Mammary epithelial cell (primary cell): ENCODE data around the gene LCN2.

Experiments
- EZH2 ChIP-seq: IDR thresholded peaks from 2 replicates; pipeline ENCODE4 v1.6.1; 2012; ENCODE audit warnings: low read length, inconsistent platforms, borderline replicate concordance
- TF ChIP-seq, protein P1 (sequence below), 2 donors: IDR thresholded peaks in 1 of 2; conservative IDR thresholded peaks in 1 of 2; 2 replicates each; pipeline ENCODE4 v1.5.1; 2011 to 2012; ENCODE audit warnings: inconsistent platforms in 2 of 2, low read length in 2 of 2, mild to moderate bottlenecking in 2 of 2, control low read depth in 1 of 2, low read depth in 1 of 2; ENCODE audit not compliant: insufficient read depth in 1 of 2; ENCODE audit errors: extremely low read depth in 1 of 2

- TF ChIP-seq, protein P1, sequence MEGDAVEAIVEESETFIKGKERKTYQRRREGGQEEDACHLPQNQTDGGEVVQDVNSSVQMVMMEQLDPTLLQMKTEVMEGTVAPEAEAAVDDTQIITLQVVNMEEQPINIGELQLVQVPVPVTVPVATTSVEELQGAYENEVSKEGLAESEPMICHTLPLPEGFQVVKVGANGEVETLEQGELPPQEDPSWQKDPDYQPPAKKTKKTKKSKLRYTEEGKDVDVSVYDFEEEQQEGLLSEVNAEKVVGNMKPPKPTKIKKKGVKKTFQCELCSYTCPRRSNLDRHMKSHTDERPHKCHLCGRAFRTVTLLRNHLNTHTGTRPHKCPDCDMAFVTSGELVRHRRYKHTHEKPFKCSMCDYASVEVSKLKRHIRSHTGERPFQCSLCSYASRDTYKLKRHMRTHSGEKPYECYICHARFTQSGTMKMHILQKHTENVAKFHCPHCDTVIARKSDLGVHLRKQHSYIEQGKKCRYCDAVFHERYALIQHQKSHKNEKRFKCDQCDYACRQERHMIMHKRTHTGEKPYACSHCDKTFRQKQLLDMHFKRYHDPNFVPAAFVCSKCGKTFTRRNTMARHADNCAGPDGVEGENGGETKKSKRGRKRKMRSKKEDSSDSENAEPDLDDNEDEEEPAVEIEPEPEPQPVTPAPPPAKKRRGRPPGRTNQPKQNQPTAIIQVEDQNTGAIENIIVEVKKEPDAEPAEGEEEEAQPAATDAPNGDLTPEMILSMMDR (conservative IDR thresholded peaks at IDR 0.05 in 1 of 2, IDR thresholded peaks at IDR 0.05 in 1 of 2; ENCODE audit: extremely low read depth in 1 of 2, insufficient read depth in 1 of 2, low read depth in 1 of 2, low read length in 2 of 2), result no peak
- no peak for TF ChIP-seq EZH2
Measured at GRCh38 chr9:128175102-128175563, 25.9 kb downstream of the LCN2 start.
